Right ventricle myocardium inferior (tissue), 1 donor: Measurements from ENCODE around the gene LPA. TPM values are rescaled to one million over a fixed set of nuclear protein-coding genes. Genes with fewer than 3 reads are reported as not detected.
"Not testable (repeated sequence)": the region's sequence is repeated elsewhere in the genome, so short reads cannot be mapped to it uniquely, and the experiment has no call there.

ENCODE experiments used
- ATAC-seq: fragments of 200-7000 bp; cut with Tn5 transposase; one replicate; pipeline ENCODE4 v1.9.1; 2020; ENCODE audit warnings: mild to moderate bottlenecking, moderate library complexity
- DNase-seq: peaks from one replicate; pipeline ENCODE4 v3.0.0; 2021; ENCODE audit errors: missing footprints
- intact Hi-C: fragments of 100-400 bp; cut with DNase I; formaldehyde crosslinking; loops from one replicate; pipeline ENCODE4 v1.11.0; 2022
- total RNA-seq: library from RNA; stranded (reverse); fragmentation: NEBNext Ultra II Directional; extraction: Animal tissue kit (Norgen Biotek cat#: 25700); gene quantifications from one replicate; pipeline ENCODE4 v1.2.1, GENCODE V29; 2021
- donor health status: DM: no; HTN: yes; CAD: no; lungs with severe emphysema.

Gene LPA
- total RNA-seq, 1 donor from 2014 or later = not detected

DNA sequence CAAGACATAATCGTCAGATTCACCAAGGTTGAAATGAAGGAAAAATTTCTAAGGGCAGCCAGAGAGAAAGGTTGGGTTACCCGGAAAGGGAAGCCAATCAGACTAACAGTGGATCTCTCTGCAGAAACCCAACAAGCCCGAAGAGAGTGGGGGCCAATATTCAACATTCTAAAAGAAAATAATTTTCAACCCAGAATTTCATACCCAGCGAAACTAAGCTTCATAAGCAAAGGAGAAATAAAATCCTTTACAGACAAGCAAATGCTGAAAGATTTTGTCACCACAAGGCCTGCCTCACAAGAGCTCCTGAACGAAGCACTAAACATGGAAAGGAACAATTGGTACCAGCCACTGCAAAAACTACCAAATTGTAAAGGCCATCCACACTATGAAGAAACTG lies 134.6 kb downstream of the LPA start:
- DNase-seq, intact Hi-C loops, ATAC-seq: not testable (repeated sequence)

DNA sequence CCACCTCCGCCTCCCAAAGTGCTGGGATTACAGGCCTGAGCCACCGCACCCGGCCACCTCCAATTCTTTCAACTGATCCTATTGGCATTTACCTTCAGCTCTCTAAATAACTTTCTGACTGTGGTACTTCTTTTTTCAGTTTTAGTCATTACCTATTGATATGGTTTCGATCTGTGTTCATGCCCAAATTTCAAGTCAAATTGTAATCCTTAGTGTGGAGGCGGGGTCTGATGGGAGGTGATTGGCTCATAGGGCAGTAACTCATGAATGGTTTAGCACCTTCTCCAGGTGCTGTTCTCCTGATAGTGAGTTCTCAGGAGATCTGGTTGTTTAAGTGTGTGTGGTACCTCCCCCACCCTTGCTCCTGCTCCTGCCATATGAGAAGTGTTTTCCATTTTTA lies 140.9 kb downstream of the LPA start:
- intact Hi-C loops = no loop called here
- DNase-seq (no peak), ATAC-seq (no peak)

DNA sequence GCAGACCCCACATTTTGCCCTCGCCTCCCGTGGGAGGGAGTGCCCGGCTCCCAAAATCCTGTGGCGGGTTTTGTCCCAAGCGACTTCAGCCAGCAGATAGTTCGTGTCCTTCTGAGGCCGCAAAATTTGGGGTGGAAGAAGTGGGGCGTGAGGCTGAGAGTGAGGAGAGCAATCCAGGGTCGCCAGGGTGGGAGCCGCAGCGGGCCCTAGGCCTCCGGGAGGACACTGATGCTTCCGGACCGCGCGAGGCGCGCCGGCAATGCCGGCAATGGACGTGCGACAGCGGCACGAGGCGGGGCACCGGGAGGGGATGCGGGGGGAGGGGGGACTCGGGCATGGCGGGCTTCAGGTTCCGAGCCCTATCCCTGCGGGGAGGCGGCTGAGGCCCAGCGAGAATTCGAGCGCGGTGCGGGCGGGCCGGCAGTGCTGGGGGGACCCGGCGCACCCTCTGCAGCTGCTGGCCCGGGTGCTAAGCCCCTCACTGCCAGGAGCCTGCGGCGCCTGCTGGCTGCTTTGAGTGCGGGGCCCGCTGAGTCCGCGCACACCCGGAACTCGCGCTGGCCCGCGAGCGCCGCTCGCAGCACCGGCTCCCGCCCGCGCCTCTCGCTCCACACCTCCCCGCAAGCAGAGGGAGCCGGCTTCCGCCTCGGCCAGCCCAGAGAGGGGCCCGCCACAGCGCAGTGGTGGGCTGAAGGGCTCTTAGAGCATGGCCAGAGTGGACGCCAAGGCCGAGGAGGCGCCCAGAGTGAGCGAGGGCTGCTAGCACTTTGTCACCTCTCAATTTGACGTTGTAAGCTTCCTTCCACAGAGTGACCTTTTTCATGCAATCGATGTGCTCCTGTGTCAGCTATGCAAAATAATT lies 143.8 kb downstream of the LPA start:
- DNase-seq (peak; percentile 82), ATAC-seq (peak; percentile 95)
- intact Hi-C loops = loop anchor here (1.0 kb wide), 1 partner anchor 14 kb away; no protein-coding TSS in a partner anchor

GRCh38 chr6:160519603-160520042 lies 144.5 kb downstream of the LPA start:
- intact Hi-C loops = loop anchor here (1.0 kb wide), 1 partner anchor 15 kb away; no protein-coding TSS in a partner anchor
- no peak for DNase-seq
- no peak for ATAC-seq

GRCh38 chr6:160519133-160519532 lies 144.9 kb downstream of the LPA start:
- ATAC-seq = no peak
- intact Hi-C loops = no loop called here
- no peak for DNase-seq

DNA sequence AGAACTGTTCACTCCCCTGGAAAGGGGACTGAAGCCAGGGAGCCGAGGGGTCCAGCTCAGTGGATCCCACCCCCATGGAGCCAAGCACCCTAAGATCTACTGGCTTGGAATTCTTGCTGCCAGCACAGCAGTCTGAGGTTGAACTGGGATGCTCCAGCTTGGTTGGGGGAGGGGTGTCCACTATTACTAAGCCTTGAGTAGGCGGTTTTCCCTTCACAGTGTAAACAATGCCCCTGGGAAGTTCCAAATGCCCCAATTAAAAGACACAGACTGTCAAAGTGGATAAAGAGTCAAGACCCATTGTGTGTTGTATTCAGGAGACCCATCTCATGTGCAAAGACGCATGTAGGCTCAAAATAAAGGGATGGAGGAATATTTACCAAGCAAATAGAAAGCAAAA lies 150.2 kb downstream of the LPA start:
- intact Hi-C loops = no loop called here
- DNase-seq (no peak), ATAC-seq (no peak)

DNA sequence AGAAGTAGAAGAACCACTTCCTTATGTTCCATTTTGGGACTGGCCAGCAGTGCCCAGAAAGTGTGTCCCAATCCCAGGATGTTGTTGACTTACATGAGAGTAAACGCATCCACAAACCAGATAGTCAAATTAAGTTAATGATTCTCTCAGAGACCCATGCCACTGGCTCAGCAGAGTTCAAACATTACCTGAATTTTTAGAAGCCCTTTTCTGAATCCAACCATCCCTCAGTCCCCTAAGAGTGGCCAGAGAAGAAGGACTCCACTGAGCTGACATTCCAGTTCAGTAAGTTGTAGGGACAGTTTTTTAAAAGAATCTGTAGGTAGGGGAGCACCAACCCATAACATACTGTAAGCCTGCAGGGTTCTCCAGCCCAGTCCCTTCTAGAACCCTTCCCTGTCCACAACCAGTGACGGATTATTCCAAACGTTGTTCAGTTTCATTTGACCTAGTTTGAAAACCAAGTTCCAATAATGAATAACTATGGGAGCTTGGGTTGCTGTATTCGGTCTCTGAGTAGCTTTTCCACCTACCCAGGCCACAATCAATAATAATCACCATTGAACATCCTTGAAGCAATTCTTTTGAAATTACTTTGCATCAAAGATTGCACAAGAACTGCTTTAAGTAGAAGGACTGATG lies 153.0 kb downstream of the LPA start:
- no peak for ATAC-seq
- intact Hi-C loops = no loop called here
- no peak for DNase-seq

- intact Hi-C loops = no loop called here
- DNase-seq (no peak), ATAC-seq (no peak)
Observed at GRCh38 chr6:160510199-160510598, 153.9 kb downstream of the LPA start.

GRCh38 chr6:160509610-160510009 lies 154.5 kb downstream of the LPA start:
- DNase-seq = no peak
- ATAC-seq = no peak
- intact Hi-C loops = no loop called here

DNA sequence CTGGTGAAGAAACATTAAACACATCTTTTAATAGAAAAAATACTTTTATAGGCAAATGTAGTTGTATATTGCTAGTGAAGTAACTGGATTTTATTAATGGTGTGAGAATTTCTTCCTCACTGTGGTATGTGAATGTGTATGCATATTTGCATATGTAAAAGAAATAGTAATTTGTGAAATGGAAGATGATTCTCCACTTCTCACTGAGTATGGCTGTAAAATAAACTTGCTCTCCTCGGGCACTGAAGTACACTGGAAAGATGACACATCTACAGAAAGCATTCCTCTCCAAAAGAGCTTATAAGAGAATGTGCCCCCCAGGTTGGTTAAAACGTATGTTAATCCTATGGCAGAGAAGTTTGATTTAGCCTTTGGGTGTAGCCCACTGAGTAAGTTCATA lies 155.5 kb downstream of the LPA start:
- ATAC-seq (no peak), DNase-seq (no peak)
- intact Hi-C loops = no loop called here

DNA sequence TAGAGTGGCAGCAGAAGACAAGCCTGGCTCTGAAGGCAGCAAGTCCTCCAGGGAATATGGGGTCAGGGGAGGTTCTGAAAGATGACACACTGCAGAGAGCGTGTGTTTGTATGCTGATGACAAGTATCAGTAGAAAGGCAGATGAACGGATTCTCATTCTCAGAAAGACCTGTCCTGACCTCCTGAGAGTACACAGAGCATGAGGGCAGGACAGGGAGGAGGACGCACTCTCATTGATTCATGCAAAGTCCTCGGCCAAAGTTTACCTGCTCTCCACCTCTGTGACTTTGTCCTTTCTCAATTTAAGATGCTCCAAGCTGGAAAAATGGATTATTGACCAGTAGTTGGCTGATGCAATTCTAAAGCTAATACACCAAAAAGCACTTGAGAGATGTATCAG lies 156.7 kb downstream of the LPA start:
- ATAC-seq = no peak
- intact Hi-C loops = no loop called here

GRCh38 chr6:160505970-160506369 lies 158.1 kb downstream of the LPA start:
- intact Hi-C loops = no loop called here

More for the DNA sequence above, 156.7 kb downstream of the LPA start:
- DNase-seq = no peak

DNA sequence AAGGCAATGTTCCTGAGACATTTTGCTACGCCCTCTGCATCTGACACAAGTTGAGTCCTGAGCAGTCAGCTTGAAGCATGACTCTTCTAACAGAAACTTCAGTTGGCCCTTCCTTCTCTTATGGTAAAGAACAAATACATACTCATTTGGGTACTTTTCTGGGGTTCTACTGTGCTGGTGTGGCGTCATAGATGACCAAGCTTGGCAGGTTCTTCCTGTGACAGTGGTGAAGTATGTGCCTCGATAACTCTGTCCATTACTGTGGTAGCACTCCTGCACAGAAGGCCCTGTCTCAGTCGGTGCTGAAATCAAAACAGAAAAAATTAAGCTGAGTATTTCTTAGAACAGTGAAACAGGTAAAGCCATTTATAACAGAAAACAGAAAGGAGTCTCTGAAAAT lies 163.4 kb downstream of the LPA start:
- intact Hi-C loops = no loop called here
- no peak for ATAC-seq
- DNase-seq = no peak

More at GRCh38 chr6:160505970-160506369, 158.1 kb downstream of the LPA start:
- no peak for ATAC-seq
- DNase-seq = no peak

DNA sequence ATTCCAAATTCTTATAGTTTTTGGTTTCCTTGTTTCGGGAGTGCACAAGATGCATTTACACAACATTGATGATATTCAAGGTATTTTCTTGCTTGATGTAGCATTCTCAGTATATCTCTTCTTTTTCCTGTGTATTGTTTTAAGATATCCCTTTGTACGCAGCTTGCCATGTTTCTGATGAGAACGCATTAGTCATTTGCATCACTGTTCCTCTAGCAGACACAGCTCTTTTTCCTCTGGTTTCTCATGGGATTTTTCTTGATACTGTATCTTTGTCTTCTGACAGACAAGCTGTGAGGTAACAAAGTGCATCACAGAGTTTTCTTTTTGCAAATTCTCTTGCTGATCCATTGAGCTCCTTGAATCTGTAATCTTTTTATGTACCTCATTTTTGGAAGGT lies 169.5 kb downstream of the LPA start:
- intact Hi-C loops = no loop called here
- DNase-seq (no peak), ATAC-seq (no peak)

GRCh38 chr6:160489091-160489490 lies 175.0 kb downstream of the LPA start:
- no peak for DNase-seq
- no peak for ATAC-seq
- intact Hi-C loops = no loop called here

DNA sequence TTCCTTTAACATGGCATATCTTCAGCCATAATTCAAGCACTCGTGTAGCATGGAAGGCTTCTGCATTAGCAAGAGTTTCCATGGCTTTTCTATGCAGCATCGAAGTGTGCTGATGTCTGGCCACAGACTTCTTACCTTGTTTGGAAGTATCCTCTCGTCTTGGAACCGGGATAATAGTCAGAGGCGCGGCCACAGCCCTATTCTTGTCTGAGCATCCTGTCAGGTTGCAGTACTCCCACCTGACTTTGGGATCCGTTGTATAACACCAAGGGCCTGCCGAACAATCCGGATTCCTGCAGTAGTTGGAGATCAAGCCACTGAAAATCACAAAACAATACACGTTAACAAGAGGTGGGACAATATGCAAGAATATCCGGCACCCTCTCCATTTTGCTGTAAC lies 177.0 kb downstream of the LPA start:
- ATAC-seq (no peak), DNase-seq (no peak)
- intact Hi-C loops = no loop called here
